SKM-1 (cell line): ENCODE results near the gene ING2.
"Not testable (repeated sequence)": the region's sequence is repeated elsewhere in the genome, so short reads cannot be mapped to it uniquely, and the experiment has no call there.

ENCODE experiments used
- DNase-seq: peaks from one replicate; lab custom pipeline; 2025; ENCODE audit not compliant: unreplicated experiment; lab: John Stamatoyannopoulos, UW

ING2 gene

DNA sequence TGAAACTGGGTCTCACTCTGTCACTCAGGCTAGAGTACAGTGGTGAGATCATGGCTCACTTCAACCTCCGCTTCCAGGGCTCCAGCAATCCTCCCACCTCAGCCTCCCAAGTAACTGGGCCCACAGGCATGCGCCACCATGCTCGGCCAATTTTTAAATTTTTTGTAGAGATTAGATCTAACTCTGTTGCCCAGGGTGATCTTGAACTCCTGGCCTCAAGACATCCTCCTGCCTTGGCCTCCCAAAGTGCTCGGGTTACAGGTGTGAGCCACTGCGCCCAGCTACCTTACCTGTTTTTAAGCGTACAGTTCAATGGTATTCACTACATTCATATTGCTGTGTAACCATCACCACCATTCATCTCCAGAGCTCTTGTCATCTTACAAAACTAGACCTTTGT lies 41.5 kb downstream of the ING2 start:
- no peak for DNase-seq

- DNase-seq, result no peak
Measured at GRCh38 chr4:183548306-183548705, 43.4 kb downstream of the ING2 start.

- DNase-seq, result no peak
Measured at GRCh38 chr4:183550345-183551093, 45.7 kb downstream of the ING2 start.

DNA sequence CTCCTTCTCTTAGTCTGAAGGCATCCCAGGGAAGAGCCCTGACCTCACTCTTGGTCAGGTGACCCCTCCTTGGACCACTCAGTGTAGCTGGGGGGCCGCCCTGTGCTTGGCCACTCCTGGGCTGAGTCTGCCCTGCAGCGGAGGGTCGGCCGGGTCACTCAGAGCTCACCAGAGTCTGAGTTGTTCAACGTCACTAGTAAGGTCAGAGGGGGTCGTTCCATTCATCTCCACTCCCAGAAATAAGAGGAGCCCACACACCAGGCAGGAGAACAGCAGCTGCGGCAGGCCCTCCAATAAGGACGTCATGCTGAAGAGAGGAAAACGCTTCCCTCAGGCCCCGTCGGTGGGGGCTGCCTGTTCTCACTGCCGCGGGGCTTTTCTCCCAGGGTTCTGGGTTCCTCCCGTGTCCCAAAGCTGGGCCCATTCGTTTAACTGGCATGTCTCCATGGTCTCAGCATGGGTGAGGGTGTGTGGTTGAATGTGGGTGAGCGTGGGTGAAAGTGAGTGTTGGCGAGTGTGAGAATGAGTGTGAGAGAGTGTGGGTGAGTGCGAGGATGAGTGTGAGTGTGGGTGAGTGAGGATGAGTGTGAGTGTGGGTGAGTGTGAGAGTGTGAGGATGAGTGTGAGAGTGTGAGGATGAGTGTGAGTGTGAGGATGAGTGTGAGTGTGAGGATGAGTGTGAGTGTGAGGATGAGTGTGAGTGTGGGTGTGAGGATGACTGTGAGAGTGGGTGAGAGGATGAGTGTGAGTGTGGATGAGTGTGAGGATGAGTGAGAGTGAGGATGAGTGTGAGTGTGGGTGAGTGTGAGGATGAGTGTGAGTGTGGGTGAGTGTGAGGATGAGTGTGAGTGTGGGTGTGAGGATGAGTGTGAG lies 47.7 kb downstream of the ING2 start:
- DNase-seq, result no peak

DNA sequence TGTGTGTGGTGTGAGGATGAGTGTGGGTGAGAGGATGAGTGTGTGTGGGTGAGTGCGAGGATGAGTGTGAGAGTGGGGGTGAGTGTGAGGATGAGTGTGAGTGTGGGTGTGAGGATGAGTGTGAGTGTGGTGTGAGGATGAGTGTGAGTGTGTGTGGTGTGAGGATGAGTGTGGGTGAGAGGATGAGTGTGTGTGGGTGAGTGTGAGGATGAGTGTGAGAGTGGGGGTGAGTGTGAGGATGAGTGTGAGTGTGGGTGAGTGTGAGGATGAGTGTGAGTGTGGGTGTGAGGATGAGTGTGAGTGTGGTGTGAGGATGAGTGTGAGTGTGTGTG lies 48.3 kb downstream of the ING2 start:
- DNase-seq, result not testable (repeated sequence)

GRCh38 chr4:183553601-183554345 lies 48.9 kb downstream of the ING2 start:
- no peak for DNase-seq

DNA sequence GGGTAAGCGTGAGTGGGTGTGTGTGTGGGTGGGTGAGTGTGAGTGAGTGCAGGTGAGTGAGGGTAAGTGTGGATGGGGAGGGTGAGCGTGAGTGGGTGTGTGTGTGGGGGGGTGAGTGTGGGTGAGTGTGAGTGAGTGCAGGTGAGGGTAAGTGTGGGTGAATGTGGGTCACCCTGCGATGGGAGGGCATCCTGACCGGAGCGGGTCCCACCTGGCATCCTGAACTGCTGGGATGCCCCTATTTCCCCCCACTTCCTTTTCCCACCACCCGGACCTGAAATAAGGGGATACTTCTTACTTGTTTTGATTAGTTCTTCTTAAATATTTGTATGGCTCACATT lies 49.5 kb downstream of the ING2 start:
- DNase-seq, result no peak

GRCh38 chr4:183554878-183555585 lies 50.2 kb downstream of the ING2 start:
- peak; percentile 33 for DNase-seq

- DNase-seq, result no peak
Measured at GRCh38 chr4:183556947-183557346, 52.1 kb downstream of the ING2 start.

- DNase-seq, result no peak
Measured at GRCh38 chr4:183557611-183558010, 52.8 kb downstream of the ING2 start.

GRCh38 chr4:183558873-183559272 lies 54.0 kb downstream of the ING2 start:
- DNase-seq, result no peak

DNA sequence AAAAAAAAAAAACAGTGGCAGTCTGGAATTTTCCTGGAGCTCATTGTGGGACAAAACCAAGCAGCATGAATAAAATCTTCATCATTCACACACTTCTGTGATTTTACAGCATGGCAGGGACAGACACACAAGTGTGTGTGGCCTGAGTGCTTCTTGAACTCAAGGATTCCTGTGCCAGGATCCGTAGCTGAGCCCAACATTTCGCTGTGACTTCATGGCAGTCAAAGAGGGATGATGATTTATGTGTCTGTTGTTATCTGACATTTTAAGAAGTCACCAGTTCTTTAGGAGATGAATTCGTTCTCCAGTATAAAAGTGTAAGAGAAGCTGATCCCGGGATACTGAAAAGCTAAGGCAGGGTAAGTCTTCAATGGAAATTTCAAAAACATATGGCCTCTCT lies 57.0 kb downstream of the ING2 start:
- no peak for DNase-seq
